GM21619 (cell line): ENCODE data around the gene SLC22A24.
"Not testable (repeated sequence)": the region's sequence is repeated elsewhere in the genome, so short reads cannot be mapped to it uniquely, and the experiment has no call there.

Source experiments
- ATAC-seq: cut with Tn5 transposase; IDR thresholded peaks from one replicate; pipeline ENCODE4 v1.9.1; 2021; ENCODE audit not compliant: unreplicated experiment

The SLC22A24 gene

GRCh38 chr11:63144121-63144520 lies at the start of gene SLC22A24:
Gene SLC22A24 (minus strand): TSS chr11:63144221. CDS start chr11:63143779, 442 bp downstream.
- ATAC-seq = no peak

GRCh38 chr11:63180536-63180935 lies 36.5 kb upstream of the SLC22A24 start:
- no peak for ATAC-seq

GRCh38 chr11:63179432-63180041 lies 35.5 kb upstream of the SLC22A24 start:
- no peak for ATAC-seq

- no peak for ATAC-seq
Measured at GRCh38 chr11:63177872-63178271, 33.9 kb upstream of the SLC22A24 start.

- ATAC-seq = no peak
Measured at GRCh38 chr11:63165706-63166310, 21.8 kb upstream of the SLC22A24 start.

- no peak for ATAC-seq
Measured at GRCh38 chr11:63155794-63156193, 11.8 kb upstream of the SLC22A24 start.

- no peak for ATAC-seq
Measured at GRCh38 chr11:63146581-63146980, 2.6 kb upstream of the SLC22A24 start.

GRCh38 chr11:63142459-63142858 lies 1.6 kb downstream of the SLC22A24 start:
- ATAC-seq = no peak

GRCh38 chr11:63132985-63133775 lies 10.8 kb downstream of the SLC22A24 start:
- ATAC-seq = no peak

- no peak for ATAC-seq
Measured at GRCh38 chr11:63099555-63099954, 44.5 kb downstream of the SLC22A24 start.

GRCh38 chr11:63080682-63081081 lies 63.3 kb downstream of the SLC22A24 start:
- no peak for ATAC-seq

- ATAC-seq = not testable (repeated sequence)
Measured at GRCh38 chr11:63046203-63046602, 97.8 kb downstream of the SLC22A24 start.

- no peak for ATAC-seq
Measured at GRCh38 chr11:63042596-63042995, 101.4 kb downstream of the SLC22A24 start.

- ATAC-seq = no peak
Measured at GRCh38 chr11:63032457-63032856, 111.6 kb downstream of the SLC22A24 start.
